NCI-H526 treated with DMSO at 0.1 percent for 48 hours (cell line): ENCODE measurements around the gene SORCS2.

Experiments
- DNase-seq: peaks from one replicate; lab custom pipeline; 2025; lab: John Stamatoyannopoulos, UW

SORCS2 gene

DNA sequence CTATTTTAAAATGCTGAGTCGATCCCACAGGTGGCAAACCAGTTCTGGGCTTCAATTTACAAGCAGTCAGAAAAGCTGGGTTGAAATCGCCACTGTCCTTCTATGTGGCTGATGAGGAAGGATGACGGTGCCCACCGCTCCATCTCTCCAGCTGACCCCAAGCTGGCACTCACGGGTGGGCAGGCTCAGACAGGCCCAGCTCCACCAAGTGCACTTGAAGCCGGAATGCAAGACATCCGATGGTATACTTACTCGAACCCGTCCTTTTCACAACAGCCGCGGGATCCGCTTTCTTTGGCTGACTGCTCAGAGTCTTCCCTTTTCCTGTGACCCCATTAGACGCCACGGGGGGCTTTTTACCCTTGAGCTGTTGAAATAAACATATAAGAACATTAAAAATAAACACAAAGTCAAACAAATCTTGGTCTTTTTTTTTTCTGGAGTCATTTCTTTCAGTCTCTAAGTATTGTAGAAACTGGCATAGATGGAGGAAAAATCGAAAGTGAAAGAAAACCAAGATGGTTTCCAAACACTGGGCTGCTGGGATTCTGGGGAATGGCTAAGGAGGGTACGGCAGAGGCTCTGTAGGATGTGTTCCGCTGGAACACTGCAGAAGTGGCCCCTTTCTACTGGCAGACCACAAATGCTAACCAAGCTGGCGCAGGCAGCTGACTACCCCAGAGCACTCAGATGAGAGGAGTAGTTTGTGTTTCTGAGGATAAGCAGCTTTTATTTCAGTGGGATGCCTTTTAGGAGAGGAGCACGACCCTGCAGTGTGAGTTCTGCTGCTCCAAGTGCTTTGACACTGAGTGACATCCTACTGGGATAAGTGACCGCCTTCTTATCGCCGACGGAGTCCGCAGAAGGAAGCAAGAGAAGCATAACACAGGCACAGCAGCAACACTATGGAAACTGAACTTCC, 586.4 kb downstream of the SORCS2 start:
- DNase-seq = no peak

GRCh38 chr4:7779432-7779768, 587.1 kb downstream of the SORCS2 start:
- DNase-seq = no peak

- DNase-seq = no peak
These were observed 588.5 kb downstream of the SORCS2 start for GRCh38 chr4:7780751-7781348.

DNA sequence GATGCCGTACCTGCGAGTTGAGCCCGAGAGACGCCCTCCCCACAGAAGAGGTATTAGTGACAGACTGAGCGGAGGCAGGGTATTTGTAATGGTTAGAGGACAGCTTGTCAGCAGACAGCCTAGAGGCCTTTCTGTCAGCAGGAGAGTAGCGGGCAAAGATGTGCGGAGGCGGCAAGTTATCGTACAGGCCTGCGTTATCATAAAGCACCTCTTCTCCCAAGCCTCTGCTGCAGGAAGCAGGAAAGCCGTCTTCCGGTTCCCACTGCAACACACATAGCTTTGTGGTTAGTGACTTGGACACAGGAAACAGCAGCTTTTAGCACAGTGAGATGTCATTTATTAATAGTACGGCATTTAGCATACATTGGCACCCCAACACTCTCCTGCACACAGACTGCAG, 589.0 kb downstream of the SORCS2 start:
- DNase-seq = no peak

DNA sequence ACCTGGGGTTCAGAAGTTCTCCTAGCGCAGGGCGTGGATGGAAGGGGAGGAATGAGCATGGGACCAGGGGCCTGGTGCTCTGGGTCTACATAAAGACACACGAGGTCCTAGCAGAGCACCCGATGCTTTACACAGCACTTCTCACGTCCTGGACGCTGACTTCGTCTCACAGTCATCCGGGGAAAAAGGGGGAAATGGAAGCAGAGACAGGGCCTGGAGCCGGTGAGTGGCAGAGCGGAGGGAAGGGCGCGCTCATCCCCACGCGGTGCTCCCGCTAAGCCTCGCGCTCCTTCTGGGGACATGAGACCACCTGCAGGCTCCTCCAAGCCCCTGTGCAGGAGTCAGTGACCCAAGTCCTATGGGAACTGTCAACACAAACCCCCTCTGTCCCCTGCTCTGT, 589.7 kb downstream of the SORCS2 start:
- no peak for DNase-seq

- no peak for DNase-seq
These were observed 590.4 kb downstream of the SORCS2 start for GRCh38 chr4:7782783-7783182.

GRCh38 chr4:7783541-7783940, 591.2 kb downstream of the SORCS2 start:
- DNase-seq = no peak

- no peak for DNase-seq
These were observed 592.0 kb downstream of the SORCS2 start for GRCh38 chr4:7784131-7784870.

GRCh38 chr4:7785017-7785416, 592.7 kb downstream of the SORCS2 start:
- DNase-seq = no peak

- DNase-seq = no peak
These were observed 593.7 kb downstream of the SORCS2 start for GRCh38 chr4:7786040-7786439.

GRCh38 chr4:7786517-7786916, 594.2 kb downstream of the SORCS2 start:
- DNase-seq = no peak

- DNase-seq = no peak
These were observed 594.7 kb downstream of the SORCS2 start for GRCh38 chr4:7787067-7787466.

- DNase-seq = no peak
These were observed 595.4 kb downstream of the SORCS2 start for GRCh38 chr4:7787681-7788141.

GRCh38 chr4:7788193-7788592, 595.9 kb downstream of the SORCS2 start:
- DNase-seq = no peak

- DNase-seq = no peak
These were observed 596.5 kb downstream of the SORCS2 start for GRCh38 chr4:7788694-7789425.

- DNase-seq = no peak
These were observed 597.7 kb downstream of the SORCS2 start for GRCh38 chr4:7790023-7790422.

- DNase-seq = no peak
These were observed 598.7 kb downstream of the SORCS2 start for GRCh38 chr4:7790999-7791398.
